ENCODE results near the gene C2CD2L.

C2CD2L gene

DNA sequence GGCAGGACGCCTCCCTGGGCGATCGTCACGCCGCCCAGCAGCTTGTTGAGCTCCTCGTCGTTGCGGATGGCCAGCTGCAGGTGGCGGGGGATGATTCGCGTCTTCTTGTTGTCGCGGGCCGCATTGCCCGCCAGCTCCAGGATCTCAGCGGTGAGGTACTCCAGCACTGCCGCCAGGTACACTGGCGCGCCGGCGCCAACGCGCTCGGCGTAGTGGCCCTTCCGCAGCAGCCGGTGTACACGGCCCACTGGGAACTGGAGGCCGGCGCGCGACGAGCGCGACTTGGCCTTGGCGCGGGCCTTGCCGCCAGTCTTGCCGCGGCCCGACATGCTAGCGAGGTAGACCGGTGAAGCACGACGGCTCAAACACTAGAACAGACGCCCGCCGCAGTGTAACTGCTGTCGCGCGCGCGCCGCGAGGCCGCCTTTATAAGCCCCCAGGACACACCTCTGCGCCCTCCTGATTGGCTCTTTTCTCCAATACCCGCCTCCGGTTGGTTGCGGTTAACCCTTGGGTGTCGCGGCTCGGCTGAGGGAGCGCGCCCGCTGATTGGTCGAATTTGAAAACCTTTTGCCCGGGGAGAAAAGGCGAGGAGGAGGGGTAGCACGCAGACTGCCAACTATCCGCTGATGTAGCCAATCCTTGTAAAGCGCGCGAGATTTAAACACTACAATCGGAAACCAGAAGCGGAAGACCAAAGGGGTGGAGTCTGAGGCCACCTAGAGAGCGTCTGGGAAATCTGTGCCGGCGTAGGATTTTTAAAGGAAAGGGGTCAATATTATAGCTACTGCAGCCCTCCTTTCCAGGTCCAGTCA lies 11.9 kb upstream of the C2CD2L start:
- peaks cover 15% of the 10 kb centered on the region for H3K27me3 ChIP-seq (ENCODE audit: insufficient read depth, low read length, poor library complexity, severe bottlenecking)
- peaks cover 42% of the 10 kb centered on the region for H3K36me3 ChIP-seq (ENCODE audit: insufficient read depth, low read length)
- no peak overlapping the region for H2AFZ ChIP-seq (ENCODE audit: low read length)
- peaks cover 39% of the 10 kb centered on the region for H3K4me1 ChIP-seq (ENCODE audit: insufficient read depth, low read length, poor library complexity, severe bottlenecking)
- peak overlapping the region; percentile 95 for H3K4me2 ChIP-seq (ENCODE audit: low read depth, low read length, poor library complexity, severe bottlenecking)
- H3F3A ChIP-seq (ENCODE audit: low read depth), result peaks cover 12% of the 10 kb centered on the region
- peaks cover 35% of the 10 kb centered on the region for H4K20me1 ChIP-seq (ENCODE audit: insufficient read depth, low read length, poor library complexity, severe bottlenecking)
- H3K4me3 ChIP-seq (ENCODE audit: low read length, poor library complexity, severe bottlenecking), result peak overlapping the region; percentile 82
- H3K79me2 ChIP-seq (ENCODE audit: insufficient read depth, low read length), result peaks cover 88% of the 10 kb centered on the region
- H3K9me3 ChIP-seq (ENCODE audit: insufficient read depth, low read depth, low read length), result no peaks in the 10 kb centered on the region
- peak overlapping the region; percentile 100 for H3K9ac ChIP-seq (ENCODE audit: low read depth, low read length, poor library complexity, severe bottlenecking)
- no peaks in the 10 kb centered on the region for H3K9me2 ChIP-seq (replicated peaks; ENCODE audit: low read depth, low read length)
- TF ChIP-seq, protein P1, sequence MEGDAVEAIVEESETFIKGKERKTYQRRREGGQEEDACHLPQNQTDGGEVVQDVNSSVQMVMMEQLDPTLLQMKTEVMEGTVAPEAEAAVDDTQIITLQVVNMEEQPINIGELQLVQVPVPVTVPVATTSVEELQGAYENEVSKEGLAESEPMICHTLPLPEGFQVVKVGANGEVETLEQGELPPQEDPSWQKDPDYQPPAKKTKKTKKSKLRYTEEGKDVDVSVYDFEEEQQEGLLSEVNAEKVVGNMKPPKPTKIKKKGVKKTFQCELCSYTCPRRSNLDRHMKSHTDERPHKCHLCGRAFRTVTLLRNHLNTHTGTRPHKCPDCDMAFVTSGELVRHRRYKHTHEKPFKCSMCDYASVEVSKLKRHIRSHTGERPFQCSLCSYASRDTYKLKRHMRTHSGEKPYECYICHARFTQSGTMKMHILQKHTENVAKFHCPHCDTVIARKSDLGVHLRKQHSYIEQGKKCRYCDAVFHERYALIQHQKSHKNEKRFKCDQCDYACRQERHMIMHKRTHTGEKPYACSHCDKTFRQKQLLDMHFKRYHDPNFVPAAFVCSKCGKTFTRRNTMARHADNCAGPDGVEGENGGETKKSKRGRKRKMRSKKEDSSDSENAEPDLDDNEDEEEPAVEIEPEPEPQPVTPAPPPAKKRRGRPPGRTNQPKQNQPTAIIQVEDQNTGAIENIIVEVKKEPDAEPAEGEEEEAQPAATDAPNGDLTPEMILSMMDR (conservative IDR thresholded peaks at IDR 0.05; ENCODE audit: low read length), result 0 out of 2 replicates have a peak, but pooled peaks have one; percentile 11
- TF ChIP-seq EZH2phosphoT487 (IDR thresholded peaks at IDR 0.05; ENCODE audit: borderline replicate concordance), result no peak

DNA sequence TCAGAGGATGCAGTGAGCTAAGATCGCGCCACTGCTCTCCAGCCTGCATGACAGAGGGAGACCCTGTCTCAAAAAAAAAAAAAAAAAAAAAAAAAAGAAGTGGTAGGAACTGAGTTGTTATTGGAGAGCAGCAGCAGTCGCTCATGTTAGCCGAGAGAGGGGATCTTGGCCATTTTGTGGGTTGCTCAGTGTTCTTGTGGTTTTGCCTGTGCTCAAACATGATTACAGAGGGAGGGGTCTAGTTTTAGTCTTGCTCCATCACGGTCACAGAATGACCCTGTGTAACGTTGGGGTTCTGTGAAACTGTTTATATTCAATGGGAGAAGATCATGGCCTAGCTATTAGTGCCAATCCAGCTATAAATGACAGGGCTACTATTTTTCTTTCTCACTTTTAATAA lies 7.4 kb upstream of the C2CD2L start:
- Histone ChIP-seq H4K20me1 (ENCODE audit: insufficient read depth, low read length, poor library complexity, severe bottlenecking) (peaks cover 4% of the 10 kb centered on the region), H3K27me3 (ENCODE audit: insufficient read depth, low read length, poor library complexity, severe bottlenecking) (peaks cover 1% of the 10 kb centered on the region), H3K4me1 (ENCODE audit: insufficient read depth, low read length, poor library complexity, severe bottlenecking) (peaks cover 23% of the 10 kb centered on the region), H3F3A (ENCODE audit: low read depth) (no peaks in the 10 kb centered on the region), H3K9me2 (replicated peaks; ENCODE audit: low read depth, low read length) (no peaks in the 10 kb centered on the region), H3K9ac (ENCODE audit: low read depth, low read length, poor library complexity, severe bottlenecking) (peak overlapping the region; percentile 84), H3K4me2 (ENCODE audit: low read depth, low read length, poor library complexity, severe bottlenecking) (peak overlapping the region; percentile 99), H3K36me3 (ENCODE audit: insufficient read depth, low read length) (peaks cover 19% of the 10 kb centered on the region; the same call in 1 of the 2 replicates), H3K79me2 (ENCODE audit: insufficient read depth, low read length) (peaks cover 61% of the 10 kb centered on the region), H3K9me3 (ENCODE audit: insufficient read depth, low read depth, low read length) (no peaks in the 10 kb centered on the region), H3K4me3 (ENCODE audit: low read length, poor library complexity, severe bottlenecking) (peak overlapping the region; percentile 88), H2AFZ (ENCODE audit: low read length) (no peak overlapping the region)
- TF ChIP-seq, protein P1 (conservative IDR thresholded peaks at IDR 0.05; ENCODE audit: low read length), result no peak
- no peak for TF ChIP-seq EZH2phosphoT487 (IDR thresholded peaks at IDR 0.05; ENCODE audit: borderline replicate concordance)

DNA sequence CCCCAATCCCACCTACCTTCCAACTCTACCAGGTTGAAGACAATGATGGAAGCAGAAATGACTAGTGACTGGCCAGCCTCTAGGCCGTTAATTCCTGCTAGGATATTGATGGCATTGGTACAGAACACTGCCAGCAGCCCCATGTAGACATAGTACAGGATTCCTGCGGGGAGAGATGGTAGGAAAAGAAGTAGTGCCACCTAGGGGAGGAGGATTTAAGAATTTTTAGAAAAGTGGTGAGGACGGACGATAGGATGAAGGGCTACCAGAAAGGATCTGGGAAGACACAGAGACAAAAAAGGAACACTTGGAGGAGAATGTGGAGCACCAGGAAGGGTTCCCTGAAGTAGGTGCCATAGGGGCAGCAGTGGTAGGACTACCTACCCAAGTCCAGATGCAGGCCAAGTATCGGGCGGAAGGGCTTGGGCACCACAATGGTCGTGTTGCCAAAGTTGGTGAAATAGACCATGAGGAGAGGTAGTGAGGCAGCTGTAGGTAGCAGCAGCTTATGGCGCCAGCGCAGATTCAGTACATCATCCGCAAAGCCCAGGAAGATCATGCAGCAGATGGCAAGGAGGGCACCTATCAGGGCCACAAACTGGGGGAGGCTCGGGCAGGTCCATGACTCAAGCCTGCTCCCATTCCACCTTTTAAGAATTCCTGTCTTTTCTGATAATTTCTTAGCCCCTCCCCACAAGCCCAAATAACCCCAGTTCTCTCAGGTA lies 6.7 kb upstream of the C2CD2L start:
- H3K27me3 ChIP-seq (ENCODE audit: insufficient read depth, low read length, poor library complexity, severe bottlenecking), result no peaks in the 10 kb centered on the region
- H3K9me2 ChIP-seq (replicated peaks; ENCODE audit: low read depth, low read length), result no peaks in the 10 kb centered on the region
- TF ChIP-seq, protein P1 (conservative IDR thresholded peaks at IDR 0.05; ENCODE audit: low read length), result peak; percentile 72
- TF ChIP-seq EZH2phosphoT487 (IDR thresholded peaks at IDR 0.05; ENCODE audit: borderline replicate concordance), result no peak
- H3K4me3 ChIP-seq (ENCODE audit: low read length, poor library complexity, severe bottlenecking), result peak overlapping the region; percentile 88
- no peaks in the 10 kb centered on the region for H3F3A ChIP-seq (ENCODE audit: low read depth)
- H3K4me1 ChIP-seq (ENCODE audit: insufficient read depth, low read length, poor library complexity, severe bottlenecking), result peaks cover 23% of the 10 kb centered on the region
- H3K79me2 ChIP-seq (ENCODE audit: insufficient read depth, low read length), result peaks cover 55% of the 10 kb centered on the region
- H3K4me2 ChIP-seq (ENCODE audit: low read depth, low read length, poor library complexity, severe bottlenecking), result peak overlapping the region; percentile 99
- H4K20me1 ChIP-seq (ENCODE audit: insufficient read depth, low read length, poor library complexity, severe bottlenecking), result no peaks in the 10 kb centered on the region
- H3K36me3 ChIP-seq (ENCODE audit: insufficient read depth, low read length), result peaks cover 19% of the 10 kb centered on the region; the same call in 1 of the 2 replicates
- peak overlapping the region; percentile 84 for H3K9ac ChIP-seq (ENCODE audit: low read depth, low read length, poor library complexity, severe bottlenecking)
- no peaks in the 10 kb centered on the region for H3K9me3 ChIP-seq (ENCODE audit: insufficient read depth, low read depth, low read length)
- H2AFZ ChIP-seq (ENCODE audit: low read length), result peak overlapping the region; percentile 22; the same call in 1 of the 2 replicates

Measured in Loucy (cell line).